GM11168 (cell line): ENCODE data around the gene HEXD.
"Not testable (repeated sequence)": the region's sequence is repeated elsewhere in the genome, so short reads cannot be mapped to it uniquely, and the experiment has no call there.

ENCODE experiments used
- in situ Hi-C: fragments of 300-500 bp; cut with MboI; formaldehyde crosslinking; loops from one replicate; pipeline ENCODE4 v1.12.0; 2022; ENCODE audit warnings: low sequenced_read_pairs; ENCODE audit not compliant: unreplicated experiment

The HEXD gene

DNA sequence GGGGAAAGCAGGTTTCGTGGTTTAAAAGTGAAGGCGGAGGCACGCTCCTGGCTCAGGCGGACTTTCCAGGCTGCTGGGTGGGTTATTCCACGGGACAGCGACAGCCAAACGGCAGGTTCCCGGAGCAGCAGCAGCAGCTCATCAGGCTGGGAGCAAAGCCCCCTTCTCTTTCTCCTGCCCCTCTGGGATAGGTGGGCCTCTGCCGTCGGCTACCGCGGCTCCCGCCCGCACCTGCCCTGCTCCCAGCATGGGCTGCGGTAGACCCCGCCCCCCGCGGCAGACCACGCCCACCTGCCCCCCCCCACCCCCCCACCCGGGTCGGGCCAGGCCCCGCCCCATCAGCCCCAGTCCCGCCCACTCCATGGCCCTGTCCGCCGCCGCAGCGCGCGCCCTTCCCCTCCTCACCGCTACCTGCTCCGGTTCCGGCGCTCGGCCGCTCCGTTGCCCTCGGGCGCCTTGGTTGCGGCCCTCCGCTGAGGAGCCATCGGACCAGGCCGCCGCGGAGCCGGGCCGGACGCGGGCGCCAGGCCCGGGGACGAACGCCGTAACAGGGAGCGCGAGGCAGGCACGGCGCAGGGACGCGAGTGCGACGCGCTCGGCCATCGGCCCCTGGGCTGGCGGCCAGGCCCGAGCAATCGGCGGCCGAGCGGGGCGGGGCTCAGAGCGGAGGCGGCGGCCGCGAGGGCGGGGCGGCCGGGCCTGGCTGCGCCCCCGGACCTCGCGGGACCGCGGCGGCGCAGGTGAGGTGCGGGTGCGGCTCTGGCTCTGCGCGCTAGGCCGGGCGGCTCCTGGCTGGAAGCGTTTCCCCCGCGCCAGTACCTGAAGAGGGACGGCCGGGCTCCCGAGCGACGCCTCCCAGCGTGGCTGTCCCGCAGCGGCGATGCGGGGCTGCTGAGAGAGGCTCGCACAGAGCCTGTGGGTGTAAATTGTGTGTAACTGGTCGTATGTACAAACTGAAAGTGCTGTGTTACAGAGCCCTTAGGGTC lies at the start of gene HEXD, which contains the start of gene OGFOD3:
HEXD (plus strand) TSS at position 347 of the 986 bp plus-strand sequence. CDS start 1,453 bp downstream, outside the sequence.
OGFOD3 (minus strand) TSS at position 586 of the 986 bp plus-strand sequence; CDS start at position 485, 101 bp downstream.
- in situ Hi-C loops, result loop anchor here (5.0 kb wide), 1 partner anchor 61 kb away; the partner anchor contains the start of gene TEX19

DNA sequence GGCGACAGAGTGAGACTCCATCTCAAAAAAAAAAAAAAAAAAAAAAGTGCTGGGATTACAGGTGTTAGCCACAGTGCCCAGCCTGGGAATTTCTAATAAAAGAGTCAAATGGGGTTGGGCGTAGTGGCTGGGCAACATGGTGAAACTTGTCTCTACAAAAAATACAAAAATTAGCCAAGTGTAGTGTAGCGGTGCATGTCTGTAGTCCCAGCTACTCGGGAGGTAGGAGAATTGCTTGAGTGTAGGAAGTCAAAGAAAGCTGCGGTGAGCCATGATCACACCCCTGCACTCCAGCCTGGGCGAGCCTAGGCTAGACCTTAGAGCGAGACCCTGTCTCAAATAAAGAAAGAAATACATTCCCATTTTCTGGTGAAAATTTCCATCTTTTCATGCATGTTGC lies 48.9 kb upstream of the HEXD start:
- in situ Hi-C loops, result no loop called here

DNA sequence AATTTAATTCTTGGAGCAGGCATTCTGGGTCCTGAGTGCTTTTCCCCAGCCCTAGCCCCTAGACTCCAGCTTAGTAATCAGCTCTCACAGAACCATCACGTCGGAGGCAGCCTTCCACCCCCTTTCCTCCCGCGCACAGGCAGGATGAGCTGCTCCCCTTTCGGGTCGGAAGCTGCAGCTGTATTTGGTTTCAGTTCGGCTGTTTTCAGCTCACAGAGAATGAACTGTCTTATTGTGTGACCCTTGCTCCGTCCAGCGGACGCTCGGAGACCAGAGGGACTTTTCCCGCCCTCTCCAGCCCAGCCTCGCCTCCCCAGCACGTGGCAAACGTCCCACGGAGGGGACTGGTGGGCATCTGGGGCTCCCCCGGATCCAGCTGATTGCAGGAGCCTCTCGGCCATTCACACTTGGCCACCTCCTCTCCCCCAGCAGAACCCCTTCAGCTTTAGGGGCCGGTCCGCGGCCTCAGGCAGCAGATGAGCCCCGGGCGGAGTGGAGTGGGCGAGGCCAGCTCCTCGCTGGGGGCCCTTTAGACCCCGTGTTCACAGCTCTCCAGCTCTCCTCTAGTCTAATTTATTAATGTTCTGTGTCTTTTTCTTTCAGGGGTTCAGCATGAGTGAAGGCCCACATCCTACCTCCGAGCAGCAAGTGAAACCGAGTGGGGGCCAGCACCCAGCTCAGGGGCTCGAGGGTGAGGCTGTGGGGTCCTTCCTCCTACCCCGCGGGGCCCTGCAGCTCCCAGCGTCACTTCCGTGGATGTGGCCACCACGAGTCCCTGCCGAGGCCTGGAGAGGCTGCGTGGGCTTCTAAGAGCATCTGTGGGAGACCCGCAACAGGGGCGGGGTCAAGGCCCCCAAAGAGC lies 47.4 kb upstream of the HEXD start:
- in situ Hi-C loops, result no loop called here

DNA sequence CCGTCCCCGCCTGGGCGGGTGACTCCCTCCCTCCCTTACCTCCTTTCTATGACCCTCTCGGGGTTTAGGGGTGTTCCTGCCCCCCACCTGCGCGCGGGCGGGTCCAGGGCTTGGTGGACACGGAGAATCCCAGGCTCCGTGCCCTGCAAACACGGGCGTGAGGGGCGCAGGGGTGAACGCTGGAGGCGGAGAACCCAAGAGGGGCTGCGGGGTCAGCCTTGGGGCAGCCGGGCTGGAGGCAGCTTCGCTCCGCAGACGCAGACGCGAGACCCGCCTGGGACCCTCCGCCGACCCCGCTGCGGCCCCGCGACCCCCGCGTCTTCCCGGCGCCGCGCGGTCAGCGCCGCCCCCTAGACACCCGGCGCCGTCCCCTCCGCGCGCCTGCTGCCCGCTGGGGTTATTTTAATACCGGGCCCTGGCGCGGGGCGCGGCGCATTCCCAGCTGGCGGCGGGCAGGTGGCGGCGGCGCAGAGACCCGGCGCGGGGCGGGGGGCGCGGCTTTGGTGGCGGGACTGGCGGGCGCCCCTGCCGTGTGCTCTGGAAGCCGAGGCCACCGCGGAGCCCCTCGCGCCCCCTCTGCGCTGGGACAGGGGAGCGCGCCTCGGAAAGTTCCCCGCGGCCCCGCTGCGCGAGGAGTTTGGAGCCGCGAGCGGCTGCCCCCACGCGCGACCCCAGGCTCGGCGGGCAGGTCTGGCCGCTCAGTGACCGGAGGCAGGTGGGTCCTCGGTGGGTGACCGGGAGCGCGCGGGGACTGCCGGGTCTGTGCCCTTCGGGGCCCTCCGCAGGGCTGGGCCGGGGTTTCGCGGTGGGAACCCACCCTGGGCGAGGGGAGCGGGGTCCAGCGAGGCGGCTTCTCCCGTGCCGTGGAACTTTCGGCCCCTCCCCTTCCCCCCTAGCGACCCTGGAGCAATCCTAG lies 46.6 kb upstream of the HEXD start, which contains the start of gene UTS2R:
UTS2R (plus strand) TSS at position 433 of the 916 bp plus-strand sequence. CDS start 2,560 bp downstream, outside the sequence.
- in situ Hi-C loops, result no loop called here

DNA sequence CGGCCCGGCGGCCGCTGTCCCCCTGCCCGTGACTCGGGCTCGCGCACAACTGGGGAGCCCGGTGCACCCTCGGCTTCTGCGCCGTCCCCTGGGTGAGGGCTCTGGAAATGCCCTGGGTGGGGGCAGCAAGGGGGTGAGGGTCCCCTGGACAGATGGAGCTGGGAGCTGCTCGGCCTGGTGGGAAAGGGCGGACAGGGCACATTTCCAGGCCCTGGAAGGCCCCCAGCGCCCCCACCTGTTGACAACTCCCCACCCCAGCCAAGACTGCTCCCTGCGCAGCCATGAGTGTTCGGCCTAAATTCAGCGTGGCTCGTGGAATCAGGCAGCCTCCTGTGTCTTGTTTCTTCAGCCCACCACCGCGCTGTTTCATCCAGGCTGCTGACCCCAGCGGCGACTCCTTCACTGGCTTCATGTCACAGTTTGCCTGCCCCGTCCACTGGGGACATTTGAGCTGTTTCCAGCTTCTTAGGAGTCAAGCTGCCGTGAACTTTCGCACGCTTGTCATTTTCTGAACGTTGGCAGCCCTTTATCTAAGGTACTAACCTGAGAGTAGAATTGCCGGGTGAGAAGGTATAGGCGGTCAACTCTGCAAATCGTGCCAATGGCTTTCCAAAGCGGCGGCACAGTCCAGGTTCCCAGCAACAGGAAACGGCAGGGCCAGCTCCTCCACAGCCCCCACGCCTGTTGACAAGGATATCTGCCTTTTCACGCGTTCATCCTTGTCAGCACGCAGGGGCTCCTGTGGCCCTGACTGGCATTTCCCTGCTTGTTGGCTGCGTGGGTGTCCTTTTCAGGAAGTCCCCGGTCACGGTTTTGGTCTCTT lies 45.7 kb upstream of the HEXD start:
- in situ Hi-C loops, result no loop called here

DNA sequence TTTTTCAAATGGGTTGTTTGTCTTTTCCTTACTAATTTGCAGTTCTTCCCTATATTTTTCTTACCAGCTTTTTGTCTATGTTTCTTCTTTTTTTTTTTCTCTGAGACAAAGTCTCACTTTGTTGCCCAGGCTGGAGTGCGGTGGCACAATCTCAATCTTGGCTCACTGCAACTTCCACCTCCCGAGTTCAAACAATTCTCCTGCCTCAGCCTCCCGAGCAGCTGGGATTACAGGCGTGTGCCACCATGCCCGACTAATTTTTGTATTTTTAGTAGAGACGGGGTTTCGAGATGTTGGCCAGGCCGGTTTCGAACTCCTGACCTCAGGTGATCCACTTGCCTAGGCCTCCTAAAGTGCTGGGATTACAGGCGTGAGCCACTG lies 45.1 kb upstream of the HEXD start:
- in situ Hi-C loops, result not testable (repeated sequence)

DNA sequence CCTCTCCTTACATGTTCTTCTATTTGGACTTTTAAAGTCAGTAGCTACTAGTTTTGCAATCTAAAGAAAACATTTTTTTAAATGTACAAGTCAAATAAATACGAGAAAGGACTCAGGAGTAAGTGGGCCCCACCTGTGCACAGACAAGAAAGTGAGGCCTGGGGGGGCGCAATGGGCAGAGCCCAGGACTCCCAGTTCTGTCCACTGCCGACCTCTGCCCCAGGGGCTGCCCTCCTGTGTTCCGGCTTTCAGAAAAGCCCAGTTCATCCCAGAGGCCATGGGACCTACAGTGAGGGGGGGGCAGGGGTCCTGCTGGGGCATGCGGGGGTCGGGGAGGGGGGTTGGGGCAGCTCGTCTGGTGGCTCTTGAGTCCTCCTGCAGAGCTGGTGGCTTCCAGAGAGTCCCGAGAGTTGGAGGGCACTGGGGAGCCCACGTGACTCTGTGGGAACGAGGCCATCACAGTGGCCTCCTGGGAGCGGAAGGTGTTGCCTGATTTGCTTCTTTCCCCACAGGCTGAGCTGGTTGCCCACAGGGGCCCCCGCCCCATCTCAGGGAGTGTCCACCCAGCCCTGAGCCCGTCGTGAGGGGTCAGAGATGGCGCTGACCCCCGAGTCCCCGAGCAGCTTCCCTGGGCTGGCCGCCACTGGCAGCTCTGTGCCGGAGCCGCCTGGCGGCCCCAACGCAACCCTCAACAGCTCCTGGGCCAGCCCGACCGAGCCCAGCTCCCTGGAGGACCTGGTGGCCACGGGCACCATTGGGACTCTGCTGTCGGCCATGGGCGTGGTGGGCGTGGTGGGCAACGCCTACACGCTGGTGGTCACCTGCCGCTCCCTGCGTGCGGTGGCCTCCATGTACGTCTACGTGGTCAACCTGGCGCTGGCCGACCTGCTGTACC lies 44.2 kb upstream of the HEXD start:
- in situ Hi-C loops, result no loop called here

DNA sequence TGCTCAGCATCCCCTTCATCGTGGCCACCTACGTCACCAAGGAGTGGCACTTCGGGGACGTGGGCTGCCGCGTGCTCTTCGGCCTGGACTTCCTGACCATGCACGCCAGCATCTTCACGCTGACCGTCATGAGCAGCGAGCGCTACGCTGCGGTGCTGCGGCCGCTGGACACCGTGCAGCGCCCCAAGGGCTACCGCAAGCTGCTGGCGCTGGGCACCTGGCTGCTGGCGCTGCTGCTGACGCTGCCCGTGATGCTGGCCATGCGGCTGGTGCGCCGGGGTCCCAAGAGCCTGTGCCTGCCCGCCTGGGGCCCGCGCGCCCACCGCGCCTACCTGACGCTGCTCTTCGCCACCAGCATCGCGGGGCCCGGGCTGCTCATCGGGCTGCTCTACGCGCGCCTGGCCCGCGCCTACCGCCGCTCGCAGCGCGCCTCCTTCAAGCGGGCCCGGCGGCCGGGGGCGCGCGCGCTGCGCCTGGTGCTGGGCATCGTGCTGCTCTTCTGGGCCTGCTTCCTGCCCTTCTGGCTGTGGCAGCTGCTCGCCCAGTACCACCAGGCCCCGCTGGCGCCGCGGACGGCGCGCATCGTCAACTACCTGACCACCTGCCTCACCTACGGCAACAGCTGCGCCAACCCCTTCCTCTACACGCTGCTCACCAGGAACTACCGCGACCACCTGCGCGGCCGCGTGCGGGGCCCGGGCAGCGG lies 43.4 kb upstream of the HEXD start:
- in situ Hi-C loops, result no loop called here

DNA sequence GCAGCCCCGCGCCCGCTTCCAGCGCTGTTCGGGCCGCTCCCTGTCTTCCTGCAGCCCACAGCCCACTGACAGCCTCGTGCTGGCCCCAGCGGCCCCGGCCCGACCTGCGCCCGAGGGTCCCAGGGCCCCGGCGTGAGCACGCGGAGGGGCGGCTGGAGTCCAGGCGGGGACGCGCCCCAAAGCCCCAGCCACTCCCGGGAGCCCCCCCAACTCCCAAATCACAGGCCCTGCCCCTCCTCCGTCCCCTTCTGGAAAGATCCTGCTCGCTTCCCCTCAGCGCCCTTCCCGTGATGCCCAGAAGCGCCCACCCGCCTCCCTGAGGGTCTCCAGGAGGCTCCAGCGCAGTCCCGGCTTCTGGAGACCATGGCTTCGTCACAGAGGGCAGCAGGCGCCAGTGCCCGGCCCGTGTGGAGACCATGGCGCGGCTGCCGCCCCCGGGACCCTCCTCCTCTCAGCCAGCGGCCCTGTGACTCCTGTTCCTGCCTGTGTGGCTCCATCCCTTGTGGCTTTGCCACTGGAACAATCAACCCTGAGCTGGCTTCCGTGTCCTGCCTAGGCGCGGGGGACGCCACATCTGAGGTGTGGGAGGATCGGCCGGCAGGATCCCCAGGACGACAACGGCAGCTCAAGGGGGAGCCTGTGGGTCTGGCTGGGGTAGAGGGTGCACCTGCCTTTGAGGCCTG lies 42.6 kb upstream of the HEXD start:
- in situ Hi-C loops, result no loop called here

DNA sequence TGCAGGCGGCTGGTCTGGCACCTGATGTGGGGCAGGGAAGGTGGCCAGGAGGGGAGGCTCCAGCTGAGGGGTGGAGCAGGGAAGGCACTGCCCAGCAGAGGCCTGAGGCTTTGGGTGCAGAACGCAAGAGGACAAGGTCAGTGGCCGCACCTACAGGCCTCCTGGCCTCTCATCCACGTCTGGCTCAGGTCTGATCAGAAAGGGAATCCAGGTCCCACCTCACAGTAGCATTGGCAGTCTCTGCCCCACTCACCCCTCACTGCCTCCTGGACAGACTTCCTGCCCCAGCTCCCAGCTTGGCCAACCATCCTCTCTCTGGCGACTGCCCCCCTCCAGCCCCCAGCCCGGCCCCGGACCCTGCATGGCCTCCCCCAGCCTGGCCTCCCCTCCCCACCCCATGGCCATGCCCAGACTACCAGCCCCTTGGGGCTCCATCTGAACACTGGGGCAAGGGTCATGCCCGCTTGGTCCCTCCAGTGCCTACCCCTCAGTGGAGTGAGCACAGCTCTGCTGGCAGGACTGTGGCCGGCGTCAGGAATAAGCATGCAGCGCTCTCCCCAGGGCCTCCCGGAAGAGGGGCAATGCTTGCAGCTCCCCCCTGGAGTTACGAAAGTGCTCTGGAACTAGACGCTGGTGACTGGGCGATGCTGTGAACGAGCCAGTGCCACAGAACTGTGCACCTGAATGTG lies 42.0 kb upstream of the HEXD start:
- in situ Hi-C loops, result no loop called here

DNA sequence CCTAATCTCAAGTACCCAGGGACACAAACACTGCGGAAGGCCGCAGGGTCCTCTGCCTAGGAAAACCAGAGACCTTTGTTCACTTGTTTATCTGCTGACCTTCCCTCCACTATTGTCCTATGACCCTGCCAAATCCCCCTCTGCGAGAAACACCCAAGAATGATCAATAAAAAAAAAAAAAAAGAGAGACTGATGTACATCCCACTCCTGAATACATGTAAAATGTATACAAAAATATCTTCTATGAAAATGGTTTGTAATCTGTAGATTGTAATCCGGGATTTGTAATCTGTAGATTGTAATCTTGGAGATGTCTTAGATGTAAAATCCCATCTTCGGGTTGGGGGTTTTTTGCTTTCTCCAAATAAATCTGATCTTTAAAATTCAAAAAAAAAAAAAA lies 40.9 kb upstream of the HEXD start:
- in situ Hi-C loops, result not testable (repeated sequence)

DNA sequence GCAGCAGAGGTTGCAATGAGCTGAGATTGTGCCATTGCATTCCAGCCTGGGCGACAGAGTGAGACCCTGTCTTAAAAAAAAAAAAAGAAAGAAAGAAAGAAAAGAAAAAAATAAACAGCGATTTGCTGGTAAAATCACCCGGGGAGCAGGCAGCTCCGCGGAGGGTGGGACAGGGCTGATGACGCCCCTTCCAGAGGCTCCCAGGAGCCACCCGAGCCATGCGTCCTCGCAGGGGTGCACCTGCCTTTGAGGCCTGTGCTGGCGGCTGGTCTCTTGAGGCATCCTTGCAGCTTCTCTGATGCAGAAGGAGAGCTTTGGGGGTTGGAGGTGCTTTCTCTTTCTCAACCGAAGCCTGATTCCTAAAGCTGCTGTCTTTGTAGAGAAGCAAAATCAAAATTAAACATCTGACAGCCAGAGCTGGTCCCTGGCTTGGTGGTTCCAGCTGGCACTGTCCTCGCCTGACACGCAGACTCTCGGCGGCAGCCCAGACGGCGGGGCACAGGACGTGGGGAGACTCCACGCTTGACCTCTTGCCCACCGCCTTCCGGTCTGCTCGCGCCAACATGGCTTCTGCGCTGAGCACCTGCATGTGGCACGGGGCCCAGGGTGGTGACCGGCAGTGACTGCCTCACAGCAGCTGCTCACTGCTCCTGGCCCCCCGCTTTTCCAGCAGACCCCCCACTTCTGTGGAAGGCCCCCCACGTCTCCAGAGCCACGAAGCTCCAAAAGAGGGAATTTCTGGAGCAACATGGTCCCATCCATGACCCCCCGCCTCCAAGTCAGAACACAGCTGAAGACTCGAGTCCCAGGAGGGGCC lies 40.0 kb upstream of the HEXD start:
- in situ Hi-C loops, result no loop called here

DNA sequence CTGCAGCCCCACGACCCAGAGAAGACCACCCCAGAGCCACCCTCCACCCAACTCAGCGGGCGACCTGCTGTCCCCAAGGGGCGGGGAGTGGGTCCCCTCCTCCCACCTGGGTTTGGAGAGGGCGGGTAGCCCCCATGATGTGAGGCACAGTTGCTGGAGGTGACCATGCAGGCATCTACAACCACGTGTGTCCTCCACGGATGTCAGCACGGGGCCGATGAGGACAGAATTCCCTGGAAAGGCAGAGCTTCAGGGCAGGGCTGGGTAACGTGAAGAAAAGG lies 39.5 kb upstream of the HEXD start:
- in situ Hi-C loops, result no loop called here

DNA sequence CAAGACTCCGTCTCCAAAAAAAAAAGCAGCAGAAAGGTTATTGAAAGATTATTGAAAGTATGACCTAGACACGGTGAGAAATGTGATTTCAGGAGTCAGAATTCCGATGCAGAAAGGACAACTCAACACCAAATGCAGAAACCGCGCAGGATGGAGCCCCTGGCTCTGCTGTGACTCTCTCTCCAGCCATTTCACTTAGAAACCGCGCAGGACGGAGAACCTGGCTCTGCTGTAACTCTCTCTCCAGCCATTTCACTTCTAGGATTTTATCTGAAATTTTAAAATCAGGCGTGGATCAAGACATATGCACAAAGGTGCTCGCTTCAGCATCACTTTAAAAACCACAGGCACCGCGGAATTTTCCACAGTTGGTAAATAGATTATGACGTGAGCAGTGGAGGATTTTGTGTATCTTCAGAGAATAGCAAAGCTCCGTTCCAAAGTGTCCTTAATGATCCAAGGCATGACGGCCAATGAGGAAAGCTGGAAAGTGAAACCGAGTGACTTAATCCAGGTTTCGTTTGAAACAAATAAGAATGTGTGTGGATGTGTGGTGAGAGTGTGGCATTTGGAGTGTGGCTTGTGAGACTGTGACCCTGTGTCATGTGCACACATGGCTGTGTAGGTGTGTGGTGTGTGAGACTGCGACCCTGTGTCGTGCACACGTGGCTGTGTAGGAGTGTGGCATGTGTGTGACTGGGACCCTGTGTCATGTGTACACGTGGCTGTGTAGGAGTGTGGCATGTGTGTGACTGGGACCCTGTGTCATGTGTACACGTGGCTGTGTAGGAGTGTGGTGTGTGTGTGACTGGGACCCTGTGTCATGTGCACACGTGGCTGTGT lies 37.1 kb upstream of the HEXD start:
- in situ Hi-C loops, result no loop called here

DNA sequence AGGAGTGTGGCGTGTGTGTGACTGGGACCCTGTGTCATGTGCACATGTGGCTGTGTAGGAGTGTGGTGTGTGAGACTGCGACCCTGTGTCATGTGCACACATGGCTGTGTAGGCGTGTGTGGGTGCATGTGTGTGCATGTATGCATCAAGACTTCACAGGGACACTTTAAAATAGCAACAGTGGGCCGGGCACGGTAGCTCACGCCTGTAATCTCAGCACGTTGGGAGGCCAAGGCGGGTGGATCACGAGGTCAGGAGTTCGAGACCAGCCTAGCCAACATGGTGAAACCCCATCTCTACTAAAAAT lies 36.5 kb upstream of the HEXD start:
- in situ Hi-C loops, result not testable (repeated sequence)
